ENCODE results near the gene SNAPIN.

Gene SNAPIN

GRCh38 chr1:153658400-153659174, at the start of gene SNAPIN:
Gene SNAPIN (plus strand): TSS chr1:153658703. CDS start chr1:153658744, 41 bp downstream.
- peaks cover 12% of the 10 kb centered on the region for H3K4me1 Mint-ChIP-seq (ENCODE audit: low read depth)
- H3K36me3 Mint-ChIP-seq (ENCODE audit: low read depth) = peaks cover 25% of the 10 kb centered on the region
- H3K27me3 Mint-ChIP-seq (ENCODE audit: low read depth) = no peaks in the 10 kb centered on the region
- peak; percentile 92 for DNase-seq (ENCODE audit: low spot score)
- H3K27ac Mint-ChIP-seq = peak within 1 kb of the TSS; percentile 87
- peak within 1 kb of the TSS; percentile 97 for H3K4me3 Mint-ChIP-seq
- H3K9me3 Mint-ChIP-seq = no peaks in the 10 kb centered on the region

GRCh38 chr1:153608742-153609584, 49.5 kb upstream of the SNAPIN start:
- no peaks in the 10 kb centered on the region for H3K9me3 Mint-ChIP-seq
- DNase-seq (ENCODE audit: low spot score) = no peak
- H3K4me1 Mint-ChIP-seq (ENCODE audit: low read depth) = no peaks in the 10 kb centered on the region
- no peak overlapping the region for H3K27ac Mint-ChIP-seq
- H3K4me3 Mint-ChIP-seq = no peak overlapping the region
- H3K36me3 Mint-ChIP-seq (ENCODE audit: low read depth) = no peaks in the 10 kb centered on the region
- H3K27me3 Mint-ChIP-seq (ENCODE audit: low read depth) = no peaks in the 10 kb centered on the region

GRCh38 chr1:153609585-153609907, 49.0 kb upstream of the SNAPIN start:
- Mint-ChIP-seq H3K36me3 (ENCODE audit: low read depth) (no peaks in the 10 kb centered on the region), H3K9me3 (no peaks in the 10 kb centered on the region), H3K4me1 (ENCODE audit: low read depth) (no peaks in the 10 kb centered on the region), H3K4me3 (no peak overlapping the region), H3K27ac (no peak overlapping the region), H3K27me3 (ENCODE audit: low read depth) (no peaks in the 10 kb centered on the region)
- DNase-seq (ENCODE audit: low spot score) = no peak

GRCh38 chr1:153610334-153610733, 48.2 kb upstream of the SNAPIN start:
- Mint-ChIP-seq H3K4me1 (ENCODE audit: low read depth) (no peaks in the 10 kb centered on the region), H3K9me3 (no peaks in the 10 kb centered on the region)

GRCh38 chr1:153610811-153611301, 47.6 kb upstream of the SNAPIN start:
- DNase-seq (ENCODE audit: low spot score) = no peak
- Mint-ChIP-seq H3K4me3 (no peak overlapping the region), H3K9me3 (no peaks in the 10 kb centered on the region), H3K27ac (no peak overlapping the region), H3K27me3 (ENCODE audit: low read depth) (no peaks in the 10 kb centered on the region), H3K4me1 (ENCODE audit: low read depth) (no peaks in the 10 kb centered on the region), H3K36me3 (ENCODE audit: low read depth) (no peaks in the 10 kb centered on the region)

More at GRCh38 chr1:153610334-153610733, 48.2 kb upstream of the SNAPIN start:
- H3K27me3 Mint-ChIP-seq (ENCODE audit: low read depth) = no peaks in the 10 kb centered on the region
- no peak for DNase-seq (ENCODE audit: low spot score)
- no peak overlapping the region for H3K4me3 Mint-ChIP-seq
- H3K27ac Mint-ChIP-seq = no peak overlapping the region
- no peaks in the 10 kb centered on the region for H3K36me3 Mint-ChIP-seq (ENCODE audit: low read depth)

GRCh38 chr1:153611356-153611755, 47.1 kb upstream of the SNAPIN start:
- H3K4me1 Mint-ChIP-seq (ENCODE audit: low read depth) = no peaks in the 10 kb centered on the region
- H3K27ac Mint-ChIP-seq = no peak overlapping the region
- no peaks in the 10 kb centered on the region for H3K9me3 Mint-ChIP-seq
- no peak overlapping the region for H3K4me3 Mint-ChIP-seq
- H3K36me3 Mint-ChIP-seq (ENCODE audit: low read depth) = no peaks in the 10 kb centered on the region
- H3K27me3 Mint-ChIP-seq (ENCODE audit: low read depth) = no peaks in the 10 kb centered on the region
- DNase-seq (ENCODE audit: low spot score) = no peak

GRCh38 chr1:153612111-153612754, 46.3 kb upstream of the SNAPIN start:
- no peaks in the 10 kb centered on the region for H3K27me3 Mint-ChIP-seq (ENCODE audit: low read depth)
- no peaks in the 10 kb centered on the region for H3K36me3 Mint-ChIP-seq (ENCODE audit: low read depth)
- H3K4me3 Mint-ChIP-seq = no peak overlapping the region
- no peaks in the 10 kb centered on the region for H3K4me1 Mint-ChIP-seq (ENCODE audit: low read depth)
- H3K9me3 Mint-ChIP-seq = no peaks in the 10 kb centered on the region
- no peak overlapping the region for H3K27ac Mint-ChIP-seq
- no peak for DNase-seq (ENCODE audit: low spot score)

- Mint-ChIP-seq H3K36me3 (ENCODE audit: low read depth) (no peaks in the 10 kb centered on the region), H3K4me1 (ENCODE audit: low read depth) (peaks cover 4% of the 10 kb centered on the region), H3K4me3 (no peak within 1 kb of the TSS), H3K27ac (no peak within 1 kb of the TSS), H3K27me3 (ENCODE audit: low read depth) (no peaks in the 10 kb centered on the region), H3K9me3 (no peaks in the 10 kb centered on the region)
- no peak for DNase-seq (ENCODE audit: low spot score)
Observed at GRCh38 chr1:153612755-153613331, 45.7 kb upstream of the SNAPIN start, which contains the start of gene S100A16. Gene S100A16 (minus strand): TSS chr1:153613137. CDS start chr1:153608151, 4,986 bp downstream.

- no peak for DNase-seq (ENCODE audit: low spot score)
- no peak overlapping the region for H3K4me3 Mint-ChIP-seq
- H3K27ac Mint-ChIP-seq = no peak overlapping the region
- no peaks in the 10 kb centered on the region for H3K9me3 Mint-ChIP-seq
- no peaks in the 10 kb centered on the region for H3K27me3 Mint-ChIP-seq (ENCODE audit: low read depth)
- peaks cover 7% of the 10 kb centered on the region for H3K4me1 Mint-ChIP-seq (ENCODE audit: low read depth)
- no peaks in the 10 kb centered on the region for H3K36me3 Mint-ChIP-seq (ENCODE audit: low read depth)
Observed at GRCh38 chr1:153613406-153613805, 45.1 kb upstream of the SNAPIN start.

GRCh38 chr1:153614189-153614900, 44.2 kb upstream of the SNAPIN start:
- H3K4me1 Mint-ChIP-seq (ENCODE audit: low read depth) = peaks cover 7% of the 10 kb centered on the region
- no peaks in the 10 kb centered on the region for H3K9me3 Mint-ChIP-seq
- H3K27me3 Mint-ChIP-seq (ENCODE audit: low read depth) = no peaks in the 10 kb centered on the region
- no peak overlapping the region for H3K4me3 Mint-ChIP-seq
- no peak overlapping the region for H3K27ac Mint-ChIP-seq
- DNase-seq (ENCODE audit: low spot score) = no peak
- no peaks in the 10 kb centered on the region for H3K36me3 Mint-ChIP-seq (ENCODE audit: low read depth)

GRCh38 chr1:153614906-153615305, 43.6 kb upstream of the SNAPIN start:
- Mint-ChIP-seq H3K9me3 (no peaks in the 10 kb centered on the region), H3K4me3 (no peak overlapping the region), H3K27me3 (ENCODE audit: low read depth) (no peaks in the 10 kb centered on the region), H3K4me1 (ENCODE audit: low read depth) (peaks cover 7% of the 10 kb centered on the region), H3K27ac (no peak overlapping the region), H3K36me3 (ENCODE audit: low read depth) (no peaks in the 10 kb centered on the region)
- DNase-seq (ENCODE audit: low spot score) = no peak

GRCh38 chr1:153615406-153615805, 43.1 kb upstream of the SNAPIN start:
- H3K9me3 Mint-ChIP-seq = no peaks in the 10 kb centered on the region
- H3K27ac Mint-ChIP-seq = no peak overlapping the region
- DNase-seq (ENCODE audit: low spot score) = no peak
- peaks cover 7% of the 10 kb centered on the region for H3K4me1 Mint-ChIP-seq (ENCODE audit: low read depth)
- no peaks in the 10 kb centered on the region for H3K27me3 Mint-ChIP-seq (ENCODE audit: low read depth)
- no peak overlapping the region for H3K4me3 Mint-ChIP-seq
- no peaks in the 10 kb centered on the region for H3K36me3 Mint-ChIP-seq (ENCODE audit: low read depth)

Data from T-helper 2 cell treated with Interferon-gamma antibody and Interleukin-4, amounts not matched to agents 5 μg/mL and 100 μg/mL, for 36 hours (primary cell).